H9 (cell line): ENCODE results near the gene LGALS7. TPM values are rescaled to one million over a fixed set of nuclear protein-coding genes. Genes with fewer than 3 reads are reported as not detected.

Source experiments
- DNase-seq: peaks from one replicate; pipeline ENCODE4 v3.0.0-alpha.2; 2017
- H2AFZ ChIP-seq: one replicate; pipeline ENCODE4 v1.6.1; 2013; ENCODE audit warnings: mild to moderate bottlenecking, low read length, control low read depth, moderate library complexity
- H2AK5ac ChIP-seq: 2 replicates; pipeline ENCODE4 v1.6.1; 2013; ENCODE audit warnings: low read length, control low read depth, mixed read lengths; ENCODE audit not compliant: insufficient read length
- H2BK120ac ChIP-seq: one replicate; pipeline ENCODE4 v1.6.1; 2013; ENCODE audit warnings: low read depth, mild to moderate bottlenecking, low read length, control low read depth, inconsistent platforms; ENCODE audit not compliant: poor library complexity, severe bottlenecking
- H2BK12ac ChIP-seq: 2 replicates; pipeline ENCODE4 v1.6.1; 2013; ENCODE audit warnings: low read length, control low read depth, mixed read lengths, low read depth; ENCODE audit not compliant: insufficient read length
- H2BK15ac ChIP-seq: 2 replicates; pipeline ENCODE4 v1.6.1; 2013; ENCODE audit warnings: low read depth, low read length, control low read depth
- H2BK20ac ChIP-seq: one replicate; pipeline ENCODE4 v1.6.1; 2013; ENCODE audit warnings: low read depth, mild to moderate bottlenecking, low read length, control low read depth, inconsistent platforms; ENCODE audit not compliant: poor library complexity, severe bottlenecking
- H2BK5ac ChIP-seq: 2 replicates; pipeline ENCODE4 v1.6.1; 2013; ENCODE audit warnings: low read length, control low read depth, mixed read lengths; ENCODE audit not compliant: insufficient read length
- H3K14ac ChIP-seq: 2 replicates; pipeline ENCODE4 v1.6.1; 2013; ENCODE audit warnings: low read length, control low read depth; ENCODE audit not compliant: insufficient read depth
- H3K18ac ChIP-seq: 2 replicates; pipeline ENCODE4 v1.6.1; 2013; ENCODE audit warnings: low read depth, mild to moderate bottlenecking, mixed read lengths, low read length, control low read depth; ENCODE audit not compliant: insufficient read length
- H3K23ac ChIP-seq: 2 replicates; pipeline ENCODE4 v1.6.1; 2013; ENCODE audit warnings: low read length, control low read depth, mixed read lengths, low read depth; ENCODE audit not compliant: insufficient read length
- H3K23me2 ChIP-seq: 2 replicates; pipeline ENCODE4 v1.6.1; 2013; ENCODE audit warnings: low read depth, mild to moderate bottlenecking, mixed read lengths, low read length, control low read depth; ENCODE audit not compliant: insufficient read length, poor library complexity, severe bottlenecking
- H3K27ac ChIP-seq: 2 replicates; pipeline ENCODE4 v1.5.1; 2013; ENCODE audit warnings: low read length, control low read depth, mixed read lengths, low read depth; ENCODE audit not compliant: insufficient read length
- H3K27me3 ChIP-seq: 2 replicates; pipeline ENCODE4 v1.6.1; 2013; ENCODE audit warnings: low read length, control low read depth, inconsistent platforms; ENCODE audit not compliant: insufficient read depth
- H3K4ac ChIP-seq: 2 replicates; pipeline ENCODE4 v1.6.1; 2013; ENCODE audit warnings: low read depth, mild to moderate bottlenecking, control low read depth, inconsistent platforms, low read length, moderate library complexity
- H3K4me1 ChIP-seq: 2 replicates; pipeline ENCODE4 v1.6.1; 2013; ENCODE audit warnings: low read length, control low read depth, inconsistent platforms; ENCODE audit not compliant: insufficient read depth
- H3K4me2 ChIP-seq: 2 replicates; pipeline ENCODE4 v1.6.1; 2013; ENCODE audit warnings: low read length, control low read depth, mixed read lengths; ENCODE audit not compliant: insufficient read length, insufficient read depth
- H3K56ac ChIP-seq: 2 replicates; pipeline ENCODE4 v1.6.1; 2013; ENCODE audit warnings: low read depth, mild to moderate bottlenecking, mixed read lengths, low read length, control low read depth; ENCODE audit not compliant: insufficient read length
- H3K79me1 ChIP-seq: 2 replicates; pipeline ENCODE4 v1.6.1; 2013; ENCODE audit warnings: low read depth, mild to moderate bottlenecking, moderate library complexity, low read length, control low read depth, inconsistent platforms; ENCODE audit not compliant: insufficient read depth, poor library complexity, severe bottlenecking
- H3K79me2 ChIP-seq: 2 replicates; pipeline ENCODE4 v1.6.1; 2013; ENCODE audit warnings: low read length, control low read depth, inconsistent platforms; ENCODE audit not compliant: insufficient read depth
- H3K9ac ChIP-seq: 2 replicates; pipeline ENCODE4 v1.6.1; 2013; ENCODE audit warnings: low read length, control low read depth, mixed read lengths; ENCODE audit not compliant: insufficient read length; ENCODE audit errors: extremely low read depth
- H3K9me3 ChIP-seq: one replicate; pipeline ENCODE4 v1.6.1; 2013; ENCODE audit warnings: low read depth, low read length, inconsistent platforms; ENCODE audit not compliant: control insufficient read depth
- H3T11ph ChIP-seq: one replicate; pipeline ENCODE4 v1.6.1; 2013; ENCODE audit warnings: mild to moderate bottlenecking, low read length, control low read depth, inconsistent platforms
- H4K20me1 ChIP-seq: one replicate; pipeline ENCODE4 v1.6.1; 2013; ENCODE audit not compliant: control insufficient read depth, insufficient read length, insufficient read depth
- H4K5ac ChIP-seq: 2 replicates; pipeline ENCODE4 v1.6.1; 2013; ENCODE audit warnings: low read depth, mild to moderate bottlenecking, mixed read lengths, low read length, control low read depth; ENCODE audit not compliant: insufficient read length
- H4K8ac ChIP-seq: replicated peaks from 2 replicates; pipeline ENCODE4 v1.6.1; 2013; ENCODE audit warnings: low read length, control low read depth, mixed read lengths, low read depth; ENCODE audit not compliant: insufficient read length
- H4K91ac ChIP-seq: 2 replicates; pipeline ENCODE4 v1.6.1; 2013; ENCODE audit warnings: low read depth, mild to moderate bottlenecking, moderate library complexity, mixed read lengths, low read length, control low read depth; ENCODE audit not compliant: insufficient read length
- H3K27ac Mint-ChIP-seq, 3 experiments: 2 replicates in 2 of 3; 3 replicates in 1 of 3; pipeline ENCODE4 v1.8.0; 2020 to 2021; ENCODE audit warnings: mixed read lengths in 3 of 3, mild to moderate bottlenecking in 1 of 3, moderate library complexity in 1 of 3
- H3K27me3 Mint-ChIP-seq: 2 replicates; pipeline ENCODE4 v1.8.0; 2021; ENCODE audit warnings: low read depth, mild to moderate bottlenecking, moderate library complexity, mixed read lengths
- H3K36me3 Mint-ChIP-seq, 3 experiments: 2 replicates in 2 of 3; 3 replicates in 1 of 3; pipeline ENCODE4 v1.8.0; 2020 to 2021; ENCODE audit warnings: low read depth in 3 of 3, mixed read lengths in 3 of 3; ENCODE audit not compliant: insufficient read depth in 1 of 3
- H3K4me1 Mint-ChIP-seq, 2 experiments: 2 replicates each; pipeline ENCODE4 v1.8.0; 2020; ENCODE audit warnings: mixed read lengths in 2 of 2
- H3K4me3 Mint-ChIP-seq, 2 experiments: 2 replicates in 1 of 2; 3 replicates in 1 of 2; pipeline ENCODE4 v1.8.0; 2020 to 2021; ENCODE audit warnings: mild to moderate bottlenecking in 2 of 2, mixed read lengths in 2 of 2, moderate library complexity in 1 of 2
- H3K9me3 Mint-ChIP-seq, 2 experiments: 2 replicates in 1 of 2; 3 replicates in 1 of 2; pipeline ENCODE4 v1.8.0; 2020; ENCODE audit warnings: mild to moderate bottlenecking in 2 of 2, mixed read lengths in 2 of 2, moderate library complexity in 1 of 2
- CTCF ChIP-seq: fragments of 200-600 bp; sonication (generic); conservative IDR thresholded peaks from 3 replicates; pipeline ENCODE4 v1.8.0; 2021; ENCODE audit warnings: antibody characterized with exemption, mild to moderate bottlenecking
- WGBS: extraction: QIAGEN DNeasy Blood & Tissue Kit; methylation state at CpG from one replicate; pipeline ENCODE4 v1.1.7; 2013; ENCODE audit warnings: missing lambda C conversion rate, low lambda C conversion rate, mixed read lengths; ENCODE audit not compliant: insufficient read length; ENCODE audit errors: extremely low coverage; 5-methylcytosine and 5-hydroxymethylcytosine counted together
- total RNA-seq: library from RNA; stranded (reverse); gene quantifications from 2 replicates; pipeline ENCODE4 v1.2.1, GENCODE V29; 2021

Gene LGALS7
- total RNA-seq, 1 experiment from 2014 or later: not detected

- Histone ChIP-seq H2BK5ac (no peak overlapping the region), H3K79me1 (no peaks in the 10 kb centered on the region), H3K27ac (no peak overlapping the region), H2AFZ (no peak overlapping the region), H3T11ph (no peak overlapping the region), H2BK12ac (no peak overlapping the region), H3K4me1 (0 out of 2 replicates have a peak, but pooled peaks cover 3% of the 10 kb centered on the region), H3K14ac (no peak overlapping the region), H3K4ac (no peak overlapping the region), H3K9me3 (no peaks in the 10 kb centered on the region), H2BK20ac (no peak overlapping the region), H2AK5ac (no peak overlapping the region), H4K20me1 (no peaks in the 10 kb centered on the region), H3K9ac (no peak overlapping the region), H3K79me2 (no peaks in the 10 kb centered on the region; the same call in 1 of the 2 replicates), H3K56ac (no peak overlapping the region), H2BK15ac (no peak overlapping the region), H2BK120ac (no peak overlapping the region), H3K18ac (no peak overlapping the region), H3K4me2 (no peak overlapping the region), H3K23me2 (no peaks in the 10 kb centered on the region), H3K27me3 (no peaks in the 10 kb centered on the region), H3K23ac (no peak overlapping the region), H4K91ac (no peak overlapping the region), H4K8ac (no peak overlapping the region), H4K5ac (no peak overlapping the region)
- H3K4me1 Mint-ChIP-seq: peaks cover 5 to 8% of the 10 kb centered on the region in 2 experiments; a peak in 3 of 4 replicates
- no peak for DNase-seq
- no CpG with 5 or more reads among the region's 2 CpGs for WGBS
- H3K9me3 Mint-ChIP-seq: peaks cover 2 to 11% of the 10 kb centered on the region in 2 experiments; a peak in 3 of 5 replicates
- H3K4me3 Mint-ChIP-seq: no peak overlapping the region
- no peak for TF ChIP-seq CTCF
- H3K27ac Mint-ChIP-seq: no peak overlapping the region
- peaks cover 2% of the 10 kb centered on the region; the same call in 1 of the 2 replicates for H3K27me3 Mint-ChIP-seq
- 0 out of 7 replicates have a peak, but pooled peaks cover 0 to 4% (median 0%) of the 10 kb centered on the region in 3 experiments for H3K36me3 Mint-ChIP-seq
Observed at GRCh38 chr19:38796154-38796553, 22.8 kb upstream of the LGALS7 start.
